Esophagus squamous epithelium (tissue), 4 donors: ENCODE data around the gene ATOSA.

ENCODE experiments used
- CTCF ChIP-seq, 6 experiments: fragments of 450-650 bp in 4 of 6; fragments of 200-600 bp in 2 of 6; sonication (generic) in 2 of 6; IDR thresholded peaks; one replicate each; pipeline ENCODE4 v1.5.1; 2016 to 2019; ENCODE audit warnings: antibody characterized with exemption in 6 of 6, mild to moderate bottlenecking in 4 of 6, moderate library complexity in 4 of 6
- POLR2A ChIP-seq, 4 donors: fragments of 450-650 bp; IDR thresholded peaks; one replicate each; pipeline ENCODE4 v1.6.1; 2017; ENCODE audit warnings: antibody characterized with exemption in 4 of 4, mild to moderate bottlenecking in 4 of 4, moderate library complexity in 3 of 4

GRCh38 chr15:52706091-52706490 is 26.9 kb upstream of the ATOSA start:
- TF ChIP-seq POLR2A (IDR thresholded peaks at IDR 0.05) (no peak), CTCF (IDR thresholded peaks at IDR 0.05) (no peak)
